Measurements from ENCODE around the gene TBXA2R. TPM values are rescaled to one million over a fixed set of nuclear protein-coding genes. Genes with fewer than 3 reads are reported as not detected.

TBXA2R gene
- total RNA-seq, 6 experiments from 2014 or later, result 7.1 to 8.8 (median 7.4) TPM

DNA sequence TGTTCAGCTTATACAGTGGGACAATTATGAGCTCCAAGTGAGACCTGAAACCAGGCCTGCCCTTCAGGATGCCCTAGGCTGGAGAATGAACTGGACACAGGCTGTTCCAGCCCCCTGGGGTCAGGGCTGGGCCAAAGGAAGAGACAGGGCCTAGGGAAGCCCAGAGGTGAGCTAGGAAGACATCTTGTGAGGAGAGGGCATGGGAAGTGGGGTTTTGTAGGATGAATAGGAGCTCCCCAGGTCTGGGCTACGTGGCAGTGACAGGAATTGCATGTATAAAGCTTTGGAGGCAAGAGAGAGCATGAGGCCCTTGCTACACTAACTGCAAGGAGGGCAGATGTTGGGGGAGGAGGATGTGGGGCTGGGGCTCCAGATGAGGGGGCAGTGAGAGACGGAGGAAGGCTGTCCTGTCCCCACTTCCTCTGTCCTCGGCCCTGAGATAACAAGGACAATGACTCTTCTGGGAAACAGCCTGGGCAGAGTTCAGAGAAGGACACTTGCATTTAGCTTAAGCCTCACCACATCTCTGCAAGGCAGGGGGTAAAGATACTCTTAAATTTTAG lies 1.5 kb upstream of the TBXA2R start:
- H3K27me3 Mint-ChIP-seq (ENCODE audit: insufficient read depth), result peaks cover 2% of the 10 kb centered on the region
- no peak for TF ChIP-seq CTCF (IDR thresholded peaks at IDR 0.05)
- no peak for DNase-seq
- H3K36me3 Mint-ChIP-seq (ENCODE audit: low read depth), result peaks cover 6% of the 10 kb centered on the region
- H3K9me3 Mint-ChIP-seq, result no peaks in the 10 kb centered on the region
- H3K4me1 Mint-ChIP-seq (ENCODE audit: low read depth), result peaks cover 14% of the 10 kb centered on the region
- peak overlapping the region; percentile 82 for H3K27ac Mint-ChIP-seq
- peak overlapping the region; percentile 84; the same call in 1 of the 2 replicates for H3K4me3 Mint-ChIP-seq

DNA sequence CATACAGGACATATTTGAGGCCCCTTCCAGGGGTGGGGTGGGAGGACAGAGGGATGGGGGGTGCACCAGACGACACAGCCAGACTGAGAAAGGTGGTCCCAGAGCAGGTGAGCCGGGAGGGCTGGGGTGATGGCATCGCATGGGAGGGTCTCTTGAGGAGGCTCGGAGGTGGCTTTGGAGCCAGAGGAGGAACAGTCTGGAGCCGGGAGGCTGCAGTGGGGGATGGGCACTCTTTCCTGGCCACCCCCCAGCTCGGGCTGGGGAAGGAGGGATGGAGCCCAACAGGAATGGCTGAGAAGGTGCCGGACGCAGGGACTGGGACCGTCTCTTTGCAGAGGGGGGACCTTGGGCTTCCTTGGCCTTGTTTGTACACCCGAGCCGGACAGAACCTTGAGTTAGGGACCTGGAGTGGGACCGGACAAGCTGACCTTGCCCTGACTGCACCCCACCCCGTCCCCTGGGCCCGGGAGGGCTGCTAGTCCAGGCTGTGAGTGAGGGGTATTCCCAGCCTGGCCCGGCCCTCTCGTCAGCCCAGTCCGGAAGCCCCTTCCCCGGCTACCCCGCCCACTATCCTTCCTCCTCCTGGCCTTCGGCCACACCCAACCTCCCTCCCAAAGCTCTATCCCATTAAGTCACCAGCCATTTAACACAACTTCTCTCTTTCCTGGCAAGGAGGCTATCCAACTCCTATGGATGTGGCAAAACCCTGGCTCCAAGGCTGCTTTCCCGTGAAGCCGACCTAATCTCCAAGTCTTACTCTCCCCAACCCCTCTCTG lies 816 bp upstream of the TBXA2R start:
- H3K27ac Mint-ChIP-seq, result peak overlapping the region; percentile 82
- H3K4me1 Mint-ChIP-seq (ENCODE audit: low read depth), result peaks cover 14% of the 10 kb centered on the region
- DNase-seq, result peak; percentile 32
- H3K27me3 Mint-ChIP-seq (ENCODE audit: insufficient read depth), result peaks cover 2% of the 10 kb centered on the region
- no peak for TF ChIP-seq CTCF (IDR thresholded peaks at IDR 0.05)
- peak overlapping the region; percentile 84; the same call in 1 of the 2 replicates for H3K4me3 Mint-ChIP-seq
- peaks cover 6% of the 10 kb centered on the region for H3K36me3 Mint-ChIP-seq (ENCODE audit: low read depth)
- H3K9me3 Mint-ChIP-seq, result no peaks in the 10 kb centered on the region

GRCh38 chr19:3606174-3606689 lies 443 bp downstream of the TBXA2R start:
- Mint-ChIP-seq H3K36me3 (ENCODE audit: low read depth) (no peaks in the 10 kb centered on the region), H3K4me3 (peak overlapping the region; percentile 84; the same call in 1 of the 2 replicates), H3K9me3 (no peaks in the 10 kb centered on the region), H3K27me3 (ENCODE audit: insufficient read depth) (peaks cover 2% of the 10 kb centered on the region), H3K4me1 (ENCODE audit: low read depth) (peaks cover 14% of the 10 kb centered on the region), H3K27ac (no peak overlapping the region)
- no peak for DNase-seq
- no peak for TF ChIP-seq CTCF (IDR thresholded peaks at IDR 0.05)

DNA sequence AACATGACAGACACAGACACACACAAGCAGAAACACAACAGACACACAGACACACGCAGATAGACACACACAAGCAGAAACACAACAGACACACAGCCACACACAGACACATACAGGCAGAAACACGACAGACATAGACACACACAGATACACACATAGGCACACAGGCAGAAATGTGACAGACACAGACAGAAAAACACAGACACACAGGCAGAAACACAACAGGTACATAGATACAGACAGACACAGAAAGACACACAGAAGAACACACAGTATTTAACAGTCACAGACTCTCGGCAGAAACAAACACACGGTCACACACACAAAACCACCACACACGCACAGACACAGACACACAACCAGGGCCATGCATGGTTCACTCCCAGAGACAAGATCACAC lies 905 bp downstream of the TBXA2R start:
- Mint-ChIP-seq H3K27ac (no peak overlapping the region), H3K4me3 (no peak overlapping the region), H3K36me3 (ENCODE audit: low read depth) (no peaks in the 10 kb centered on the region), H3K4me1 (ENCODE audit: low read depth) (peaks cover 14% of the 10 kb centered on the region), H3K9me3 (no peaks in the 10 kb centered on the region), H3K27me3 (ENCODE audit: insufficient read depth) (peaks cover 2% of the 10 kb centered on the region)
- TF ChIP-seq CTCF (IDR thresholded peaks at IDR 0.05), result no peak
- no peak for DNase-seq

GRCh38 chr19:3605361-3605760 lies 1.3 kb downstream of the TBXA2R start:
- Mint-ChIP-seq H3K27ac (no peak overlapping the region), H3K4me3 (no peak overlapping the region), H3K9me3 (no peaks in the 10 kb centered on the region), H3K36me3 (ENCODE audit: low read depth) (no peaks in the 10 kb centered on the region), H3K4me1 (ENCODE audit: low read depth) (peaks cover 14% of the 10 kb centered on the region), H3K27me3 (ENCODE audit: insufficient read depth) (peaks cover 2% of the 10 kb centered on the region)
- no peak for DNase-seq
- TF ChIP-seq CTCF (IDR thresholded peaks at IDR 0.05), result no peak
